ENCODE measurements around the gene RIN1. TPM values are rescaled to one million over a fixed set of nuclear protein-coding genes. Genes with fewer than 3 reads are reported as not detected.

The RIN1 gene
- total RNA-seq, 1 donor from 2014 or later = 23.1 TPM

Other genes starting within 250 kb of the RIN1 start
- gene KLC2, start 78.7 kb downstream of the RIN1 start, total RNA-seq = 14.2 TPM
- 145 TPM for gene RAB1B, start 67.8 kb downstream of the RIN1 start, total RNA-seq
- 0.52 TPM for gene CNIH2, start 58.3 kb downstream of the RIN1 start, total RNA-seq
- 69.7 TPM for gene YIF1A, start 47.3 kb downstream of the RIN1 start, total RNA-seq
- not detected for gene TMEM151A, start 44.5 kb downstream of the RIN1 start, total RNA-seq
- gene CD248, start 19.4 kb downstream of the RIN1 start, total RNA-seq = 4.0 TPM
- gene BRMS1, start 8.7 kb upstream of the RIN1 start, total RNA-seq = 31.8 TPM
- gene B4GAT1, start 11.2 kb upstream of the RIN1 start, total RNA-seq = 3.5 TPM
- gene SLC29A2, start 35.3 kb upstream of the RIN1 start, total RNA-seq = 3.6 TPM
- gene NPAS4, start 84.6 kb upstream of the RIN1 start, total RNA-seq = not detected
- gene MRPL11, start 102.4 kb upstream of the RIN1 start, total RNA-seq = 66.4 TPM
- gene PELI3, start 130.5 kb upstream of the RIN1 start, total RNA-seq = 3.7 TPM
- 46.9 TPM for gene DPP3, start 144.0 kb upstream of the RIN1 start, total RNA-seq
- gene BBS1, start 174.2 kb upstream of the RIN1 start, total RNA-seq = 11.8 TPM
- gene ZDHHC24, start 209.6 kb upstream of the RIN1 start, total RNA-seq = 6.8 TPM
- gene ACTN3, start 210.5 kb upstream of the RIN1 start, total RNA-seq = 0.44 TPM
- 4.1 TPM for gene CTSF, start 232.2 kb upstream of the RIN1 start, total RNA-seq